Transverse colon (tissue), 4 donors: ENCODE measurements around the gene EXD2.

Experiments used
- CTCF ChIP-seq, 5 experiments: fragments of 200-600 bp in 3 of 5; fragments of 450-650 bp in 2 of 5; sonication (generic) in 3 of 5; IDR thresholded peaks; 1 replicate in 2 of 5; 2 replicates in 3 of 5; pipeline ENCODE4 v1.5.1; 2016 to 2017; ENCODE audit warnings: antibody characterized with exemption in 5 of 5, inconsistent platforms in 3 of 5, mild to moderate bottlenecking in 2 of 5, moderate library complexity in 1 of 5
- EP300 ChIP-seq: sonication (generic); formaldehyde crosslinking; IDR thresholded peaks from one replicate; pipeline ENCODE4 v1.6.1; 2017; ENCODE audit warnings: antibody characterized with exemption, low read depth
- POLR2A ChIP-seq: fragments of 450-650 bp; IDR thresholded peaks from one replicate; pipeline ENCODE4 v1.6.1; 2016; ENCODE audit warnings: antibody characterized with exemption, mild to moderate bottlenecking, moderate library complexity
- POLR2AphosphoS5 ChIP-seq, 3 donors: sonication (generic); formaldehyde crosslinking; IDR thresholded peaks; one replicate each; pipeline ENCODE4 v1.6.1; 2016; ENCODE audit warnings: antibody characterized with exemption in 3 of 3

GRCh38 chr14:69224946-69225345 is 33.6 kb downstream of the EXD2 start:
- TF ChIP-seq EP300 (no peak), CTCF (IDR thresholded peaks at IDR 0.05) (no peak), POLR2A (no peak), POLR2AphosphoS5 (IDR thresholded peaks at IDR 0.05) (no peak)
